Left ventricle myocardium superior (tissue), 1 donor: Measurements from ENCODE around the gene GRK5. TPM values are rescaled to one million over a fixed set of nuclear protein-coding genes. Genes with fewer than 3 reads are reported as not detected.
"Not testable (repeated sequence)": the region's sequence is repeated elsewhere in the genome, so short reads cannot be mapped to it uniquely, and the experiment has no call there.

Experiments used
- ATAC-seq: fragments of 200-7000 bp; cut with Tn5 transposase; one replicate; pipeline ENCODE4 v1.9.1; 2020; ENCODE audit warnings: mild to moderate bottlenecking, moderate library complexity
- DNase-seq: peaks from one replicate; pipeline ENCODE4 v3.0.0-alpha.2; 2020
- intact Hi-C: fragments of 100-400 bp; cut with micrococcal nuclease; formaldehyde crosslinking; loops from one replicate; pipeline ENCODE4 v1.11.0; 2022
- total RNA-seq: library from RNA; stranded (reverse); fragmentation: NEBNext Ultra II Directional; extraction: Animal tissue kit (Norgen Biotek cat#: 25700); gene quantifications from one replicate; pipeline ENCODE4 v1.2.1, GENCODE V29; 2021
- donor health status: DM: no; HTN: yes; CAD: no; lungs with severe emphysema.

Gene GRK5
- total RNA-seq, 1 donor from 2014 or later: 43.4 TPM

DNA sequence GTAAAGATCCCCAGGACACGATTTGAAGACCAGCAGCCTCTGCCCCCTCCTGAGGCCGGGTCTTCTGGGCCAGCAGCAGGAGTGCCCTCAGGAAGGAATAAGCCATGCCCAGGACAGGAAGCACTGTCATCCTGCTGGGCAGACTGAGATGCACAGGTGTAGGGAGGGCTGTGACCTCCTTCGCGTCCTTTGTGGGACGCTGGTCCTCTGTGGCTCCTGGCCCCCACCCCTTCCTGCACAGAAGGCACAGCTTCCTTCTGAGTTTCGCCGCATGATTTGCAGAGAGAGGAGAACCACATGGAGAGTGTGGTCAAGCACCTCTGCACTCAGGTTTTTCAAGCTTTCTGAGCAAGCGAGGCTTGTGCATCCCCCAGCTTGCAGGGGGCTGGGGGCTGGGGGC lies 222.4 kb downstream of the GRK5 start:
- ATAC-seq (no peak), DNase-seq (peak; percentile 1)
- intact Hi-C loops: no loop called here

DNA sequence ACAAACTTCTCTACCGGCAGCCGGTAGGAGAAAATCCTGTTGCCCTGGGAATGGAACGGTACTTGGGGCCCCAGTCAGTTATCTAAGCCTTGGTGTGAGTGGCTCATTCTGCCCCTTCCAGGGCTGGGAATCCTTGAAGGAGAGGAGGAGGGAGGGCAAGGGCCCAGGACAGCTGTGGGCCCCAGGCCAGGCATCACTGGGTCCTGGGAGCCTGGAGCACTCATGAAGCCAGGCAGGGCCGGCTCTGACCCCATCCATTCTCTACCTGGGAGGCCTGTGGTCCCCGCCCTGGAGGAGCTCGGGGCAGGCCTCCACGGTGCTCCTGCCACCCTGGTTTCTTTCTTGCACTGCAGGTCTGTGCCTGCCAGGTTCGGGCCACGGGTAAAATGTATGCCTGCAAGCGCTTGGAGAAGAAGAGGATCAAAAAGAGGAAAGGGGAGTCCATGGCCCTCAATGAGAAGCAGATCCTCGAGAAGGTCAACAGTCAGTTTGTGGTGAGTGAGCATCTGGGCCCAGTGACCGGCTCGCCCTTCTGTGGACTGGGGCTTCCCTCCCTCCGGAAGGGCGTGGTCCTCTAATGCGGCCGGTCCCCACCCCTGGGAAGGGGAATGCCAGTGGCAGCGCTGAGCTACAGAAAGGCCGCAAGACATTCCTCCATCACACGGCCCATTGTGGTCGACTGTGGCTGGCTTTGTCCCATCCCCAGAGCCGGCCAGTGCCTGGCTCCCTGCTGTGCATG lies 223.8 kb downstream of the GRK5 start:
- peak; percentile 20 for ATAC-seq
- DNase-seq: peak; percentile 25
- intact Hi-C loops: no loop called here

GRCh38 chr10:119431773-119432135 lies 224.4 kb downstream of the GRK5 start:
- DNase-seq: no peak
- no peak for ATAC-seq
- intact Hi-C loops: no loop called here

DNA sequence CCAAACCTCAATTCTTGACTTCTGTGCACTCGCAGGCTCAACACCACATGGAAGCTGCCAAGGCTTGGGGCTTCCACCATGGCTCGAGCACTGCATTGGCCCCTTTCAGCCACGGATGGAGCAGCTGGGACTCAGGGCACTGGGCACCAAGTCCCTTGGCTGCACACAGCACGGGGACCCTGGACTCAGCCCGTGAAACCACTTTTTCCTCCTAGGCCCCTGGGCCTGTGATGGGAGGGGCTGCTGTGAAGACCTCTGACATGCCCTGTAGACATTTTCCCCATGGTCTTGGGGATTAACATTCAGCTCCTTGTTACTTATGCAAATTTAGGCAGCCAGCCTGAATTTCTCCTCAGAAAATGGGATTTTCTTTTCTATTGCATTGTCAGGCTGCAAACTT lies 227.6 kb downstream of the GRK5 start:
- DNase-seq, ATAC-seq, intact Hi-C loops: not testable (repeated sequence)

DNA sequence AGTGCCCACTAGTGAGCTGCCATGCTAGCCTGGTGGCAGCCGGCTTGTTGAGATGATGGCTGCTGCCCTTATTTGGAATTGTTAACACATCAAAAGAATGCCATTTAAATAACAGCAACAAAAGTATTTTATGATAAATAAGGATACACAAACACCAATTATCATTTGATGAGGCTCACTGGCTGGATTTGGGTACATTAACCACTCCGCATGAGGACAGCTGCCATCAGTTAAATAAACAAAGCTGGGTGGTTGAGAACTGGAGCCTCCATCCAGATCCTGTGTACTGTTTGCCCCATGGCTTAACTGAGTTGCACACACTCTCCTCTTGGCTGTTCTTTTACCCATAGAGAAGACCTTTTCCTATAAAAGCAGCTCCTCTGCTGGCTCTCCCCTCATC lies 231.3 kb downstream of the GRK5 start:
- ATAC-seq (no peak), DNase-seq (no peak)
- intact Hi-C loops: no loop called here

DNA sequence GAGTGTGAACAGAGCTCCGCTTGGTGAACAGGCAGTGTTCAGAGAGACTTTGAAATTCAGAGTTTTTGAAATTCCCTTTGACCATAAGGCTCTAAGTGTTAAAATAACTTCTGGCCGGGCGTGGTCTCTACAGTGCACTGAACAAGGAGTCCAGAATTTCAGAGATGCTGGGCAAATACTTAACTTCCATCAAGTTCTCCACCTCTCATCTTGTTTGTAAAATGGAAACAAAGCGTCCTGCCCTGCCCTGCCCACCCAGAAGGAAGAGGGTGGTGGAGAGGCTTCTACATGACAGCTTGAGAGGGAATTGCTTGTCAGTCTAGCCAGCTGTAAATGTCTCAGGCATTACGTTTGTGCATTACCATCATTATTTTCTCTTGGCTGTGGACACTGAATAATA lies 232.6 kb downstream of the GRK5 start:
- peak; percentile 17 for DNase-seq
- intact Hi-C loops: no loop called here
- peak; percentile 6 for ATAC-seq

GRCh38 chr10:119441151-119441821 lies 233.9 kb downstream of the GRK5 start:
- ATAC-seq: peak; percentile 75
- peak; percentile 62 for DNase-seq
- intact Hi-C loops: no loop called here

- intact Hi-C loops: no loop called here
- ATAC-seq (no peak), DNase-seq (peak; percentile 33)
These were observed 234.8 kb downstream of the GRK5 start for GRCh38 chr10:119441921-119442757.

GRCh38 chr10:119442758-119443060 lies 235.3 kb downstream of the GRK5 start:
- intact Hi-C loops: no loop called here
- ATAC-seq (no peak), DNase-seq (no peak)

DNA sequence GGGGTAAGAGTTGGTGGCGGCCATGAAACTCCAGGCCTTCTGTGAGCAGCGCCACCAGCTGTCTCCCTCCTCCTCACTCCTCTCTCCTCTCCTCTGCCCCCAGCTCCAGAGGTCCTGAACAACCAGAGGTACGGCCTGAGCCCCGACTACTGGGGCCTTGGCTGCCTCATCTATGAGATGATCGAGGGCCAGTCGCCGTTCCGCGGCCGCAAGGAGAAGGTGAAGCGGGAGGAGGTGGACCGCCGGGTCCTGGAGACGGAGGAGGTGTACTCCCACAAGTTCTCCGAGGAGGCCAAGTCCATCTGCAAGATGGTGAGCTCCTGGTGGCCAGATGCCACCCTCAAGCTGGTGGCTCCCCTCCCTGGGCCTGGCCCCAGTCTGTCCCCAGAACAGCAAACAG lies 236.1 kb downstream of the GRK5 start:
- ATAC-seq (no peak), DNase-seq (peak; percentile 27)
- intact Hi-C loops: no loop called here

- DNase-seq (peak; percentile 28), ATAC-seq (no peak)
- intact Hi-C loops: loop anchor here (2.0 kb wide), 1 partner anchor 243 kb away; no protein-coding TSS in a partner anchor
These were observed 236.7 kb downstream of the GRK5 start for GRCh38 chr10:119443970-119444660.

GRCh38 chr10:119444866-119445265 lies 237.5 kb downstream of the GRK5 start:
- peak; percentile 3 for ATAC-seq
- intact Hi-C loops: loop anchor here (2.0 kb wide), 1 partner anchor 244 kb away; no protein-coding TSS in a partner anchor
- DNase-seq: no peak

DNA sequence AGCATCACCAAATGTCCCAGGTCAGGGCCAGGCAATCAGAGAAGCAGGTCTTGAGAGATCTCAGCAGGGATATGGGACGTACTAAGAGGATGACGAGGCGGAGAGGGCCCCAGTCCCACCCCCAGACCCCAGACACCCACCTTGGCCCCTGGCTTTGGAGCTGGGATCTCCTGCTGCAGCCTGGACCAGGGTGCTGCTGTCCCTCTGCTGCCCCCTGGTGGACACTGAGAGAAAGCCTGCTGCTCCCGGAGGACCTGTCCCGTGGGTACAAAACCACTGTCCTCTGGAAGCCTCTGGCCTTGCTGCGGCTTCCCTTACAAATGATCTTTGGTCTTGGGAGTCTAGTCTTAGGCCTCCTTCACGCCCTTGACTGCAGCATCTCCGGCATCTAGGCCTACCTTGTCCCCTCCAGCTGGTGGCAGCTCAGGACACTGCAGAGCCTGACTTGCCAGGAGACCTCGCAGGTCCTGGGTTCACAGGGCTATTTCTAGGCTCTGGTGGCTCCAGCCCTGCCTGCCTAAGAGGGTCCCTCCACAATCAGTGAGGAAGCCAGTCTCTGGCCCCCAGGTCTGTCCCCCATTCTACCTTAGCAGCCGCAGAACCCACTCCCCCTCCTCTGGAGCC lies 238.1 kb downstream of the GRK5 start:
- peak; percentile 87 for DNase-seq
- ATAC-seq: peak; percentile 68
- intact Hi-C loops: loop anchor here (2.0 kb wide), 1 partner anchor 245 kb away; no protein-coding TSS in a partner anchor

- intact Hi-C loops: loop anchor here (2.0 kb wide), 1 partner anchor 245 kb away; no protein-coding TSS in a partner anchor
- peak; percentile 27 for DNase-seq
- no peak for ATAC-seq
These were observed 238.6 kb downstream of the GRK5 start for GRCh38 chr10:119445935-119446317.

DNA sequence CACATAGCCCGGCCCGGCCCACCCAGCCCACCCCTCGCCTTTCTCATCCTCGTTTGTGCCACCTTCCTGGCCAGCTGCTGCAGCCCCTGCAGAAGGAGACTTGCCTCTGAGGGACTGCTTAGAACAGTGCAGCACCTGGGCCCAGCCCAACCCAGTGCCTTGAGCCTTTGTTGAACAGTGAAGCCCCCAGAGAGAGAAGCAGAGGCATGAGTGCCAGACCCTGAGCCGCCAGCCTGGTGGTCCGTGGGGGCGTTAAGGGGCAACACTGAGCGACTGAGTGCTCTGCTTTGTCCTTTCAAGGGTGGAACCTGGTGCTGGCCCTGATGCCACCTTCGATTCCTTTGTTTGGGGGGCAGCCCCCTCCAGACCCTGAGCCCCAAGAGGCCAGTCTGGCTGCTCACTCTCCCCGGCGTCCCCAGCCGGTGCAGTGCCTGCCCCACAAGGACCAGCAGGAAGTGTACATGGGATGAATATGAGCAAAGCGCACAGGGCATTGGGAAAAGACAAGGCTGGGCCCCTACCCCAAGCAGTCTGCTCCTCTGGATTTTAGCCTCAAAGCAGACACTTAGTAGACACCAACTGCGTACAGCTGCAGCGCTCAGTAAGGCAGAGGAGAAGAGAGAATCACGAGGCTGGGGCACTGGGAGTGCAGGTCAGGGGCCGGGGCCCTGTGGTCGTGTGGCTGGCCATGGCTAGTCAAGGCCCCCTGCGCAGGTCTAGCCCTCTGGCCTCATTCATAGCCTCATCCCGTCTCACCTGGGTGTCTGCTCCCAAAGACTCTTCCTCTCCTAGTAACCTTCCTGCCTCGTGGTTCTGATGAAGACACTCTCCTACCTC lies 239.3 kb downstream of the GRK5 start:
- ATAC-seq (no peak), DNase-seq (peak; percentile 23)
- intact Hi-C loops: no loop called here

GRCh38 chr10:119447421-119447820 lies 240.1 kb downstream of the GRK5 start:
- ATAC-seq (no peak), DNase-seq (peak; percentile 18)
- intact Hi-C loops: no loop called here

DNA sequence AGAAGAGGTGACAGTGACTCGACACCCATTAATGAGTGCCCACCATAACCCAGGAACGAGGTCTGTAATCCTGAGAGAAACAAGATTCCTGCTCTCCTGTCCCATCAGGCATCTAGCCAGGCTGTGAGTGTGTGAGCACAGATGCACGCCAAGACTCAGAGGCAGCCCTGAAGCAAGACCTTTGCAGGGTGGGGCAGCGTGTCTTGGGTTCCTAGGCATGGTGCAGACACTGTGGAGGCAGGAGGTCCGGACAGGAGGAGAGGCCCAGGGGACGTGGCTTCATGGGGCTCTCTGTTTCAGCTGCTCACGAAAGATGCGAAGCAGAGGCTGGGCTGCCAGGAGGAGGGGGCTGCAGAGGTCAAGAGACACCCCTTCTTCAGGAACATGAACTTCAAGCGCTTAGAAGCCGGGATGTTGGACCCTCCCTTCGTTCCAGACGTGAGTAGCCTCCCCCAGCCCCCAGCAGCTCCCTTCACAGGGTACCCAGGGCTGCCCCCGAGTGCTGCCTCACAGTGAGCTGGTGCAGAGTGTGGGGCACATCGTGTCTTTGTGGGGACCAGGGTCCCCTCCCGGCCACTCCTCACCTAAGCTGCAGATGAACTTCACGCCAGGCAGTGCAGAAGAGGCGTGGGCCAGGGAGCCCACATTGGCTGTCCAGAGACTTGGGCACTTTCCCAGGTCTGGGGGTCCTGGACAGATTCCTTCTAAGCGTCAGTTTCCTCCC lies 240.6 kb downstream of the GRK5 start:
- peak; percentile 29 for DNase-seq
- intact Hi-C loops: no loop called here
- no peak for ATAC-seq
